ENCODE measurements around the gene EFCAB14. TPM values are rescaled to one million over a fixed set of nuclear protein-coding genes. Genes with fewer than 3 reads are reported as not detected.

Gene EFCAB14
- total RNA-seq, 1 experiment from 2014 or later = 52.5 TPM

- POLR2A ChIA-PET = no interaction called here
- H3K4me1 ChIP-seq (ENCODE audit: control insufficient read depth in 1 of 2, insufficient read depth in 2 of 2, low read length in 2 of 2) = peaks cover 6 to 7% of the 10 kb centered on the region in 2 experiments; a peak in 3 of 4 replicates
- H3K9me3 ChIP-seq (ENCODE audit: control insufficient read depth in 1 of 2, insufficient read depth in 1 of 2, low read depth in 1 of 2, low read length in 2 of 2) = no peaks in the 10 kb centered on the region
- DNase-seq (ENCODE audit: low read depth, low spot score) = no peak
- no peaks in the 10 kb centered on the region for H3K9me2 ChIP-seq (ENCODE audit: insufficient read depth)
- no peak overlapping the region for H3K27ac ChIP-seq (ENCODE audit: low read depth, low read length)
- no peak overlapping the region for H3K4me3 ChIP-seq (replicated peaks in 1 of 2; ENCODE audit: low read depth in 1 of 2, low read length in 2 of 2)
- H2AFZ ChIP-seq (ENCODE audit: low read depth, low read length, poor library complexity, severe bottlenecking) = no peak overlapping the region
- no peak for ATAC-seq
- peaks cover 34% of the 10 kb centered on the region for H3K27me3 ChIP-seq (ENCODE audit: insufficient read depth, low read length)
- H3K9ac ChIP-seq (ENCODE audit: low read length) = no peak overlapping the region
- no TSS peak for BruUV-seq (replicated peaks)
- H4K20me1 ChIP-seq (ENCODE audit: insufficient read depth) = no peaks in the 10 kb centered on the region
- no peak for TF ChIP-seq CTCF (IDR thresholded peaks at IDR 0.05 in 2 of 3, conservative IDR thresholded peaks at IDR 0.05 in 1 of 3; ENCODE audit: borderline replicate concordance in 1 of 3, insufficient read depth in 1 of 3, low read depth in 2 of 3, low read length in 2 of 3)
- no peak for TF ChIP-seq POLR2A (IDR thresholded peaks at IDR 0.05; ENCODE audit: borderline replicate concordance, extremely low read depth, insufficient read depth, insufficient read length)
- TF ChIP-seq CBX3 (IDR thresholded peaks at IDR 0.05; ENCODE audit: low read depth) = no peak
- TF ChIP-seq SRF (IDR thresholded peaks at IDR 0.05; ENCODE audit: low read depth) = no peak
- TF ChIP-seq POLR2AphosphoS5 (IDR thresholded peaks at IDR 0.05; ENCODE audit: low read depth, low read length) = no peak
- TF ChIP-seq TCF7L2 (IDR thresholded peaks at IDR 0.05; ENCODE audit: borderline replicate concordance, extremely low read depth, insufficient read depth, insufficient read length) = no peak
- no peak for TF ChIP-seq YY1 (IDR thresholded peaks at IDR 0.05; ENCODE audit: extremely low read depth, insufficient replicate concordance, low read depth, low read length)
- TF ChIP-seq RAD21 (IDR thresholded peaks at IDR 0.05; ENCODE audit: low read depth) = no peak
- TF ChIP-seq EGR1 (IDR thresholded peaks at IDR 0.05; ENCODE audit: low read depth) = no peak
- TF ChIP-seq SIN3A (IDR thresholded peaks at IDR 0.05; ENCODE audit: low read depth) = no peak
- no peak for TF ChIP-seq FOSL1 (IDR thresholded peaks at IDR 0.05; ENCODE audit: low read depth)
- no peak for TF ChIP-seq CEBPB (IDR thresholded peaks at IDR 0.05; ENCODE audit: low read depth)
- no peak for TF ChIP-seq JUND (IDR thresholded peaks at IDR 0.05)
- TF ChIP-seq ELF1 (IDR thresholded peaks at IDR 0.05; ENCODE audit: borderline replicate concordance, low read depth) = no peak
- TF ChIP-seq EZH2phosphoT487 (IDR thresholded peaks at IDR 0.05; ENCODE audit: borderline replicate concordance) = no peak
- TF ChIP-seq ZBTB33 (IDR thresholded peaks at IDR 0.05; ENCODE audit: extremely low read depth, insufficient replicate concordance, low read length) = no peak
- no peak for TF ChIP-seq ZFX (IDR thresholded peaks at IDR 0.05)
- TF ChIP-seq ATF3 (IDR thresholded peaks at IDR 0.05) = no peak
- TF ChIP-seq MAX (IDR thresholded peaks at IDR 0.05) = no peak
- TF ChIP-seq EZH2 (IDR thresholded peaks at IDR 0.05) = no peak
- H3K36me3 ChIP-seq (ENCODE audit: control insufficient read depth in 1 of 2, insufficient read depth in 2 of 2, low read length in 2 of 2) = no peaks in the 10 kb centered on the region
- H3K4me2 ChIP-seq (ENCODE audit: low read length) = no peak overlapping the region
- CTCF ChIA-PET = interaction anchor here (2.2 kb wide), 1 partner anchor 11 kb away, joined by 9 read pairs; no protein-coding TSS in a partner anchor
- intact Hi-C loops (cut with micrococcal nuclease) = no loop called here
- H3K79me2 ChIP-seq (ENCODE audit: insufficient read depth, low read length) = no peaks in the 10 kb centered on the region
- RAD21 ChIA-PET (ENCODE audit: low non-redundant PET in 1 of 2, low total read pairs in 2 of 2, uncharacterized antibody in 2 of 2, unreplicated experiment in 2 of 2) = no interaction called here
Observed at GRCh38 chr1:46757956-46758528, 39.1 kb upstream of the EFCAB14 start.
